Stimulated activated CD4-positive, alpha-beta T cell treated with anti-CD3 and anti-CD28 coated beads, Interleukin-15, amount 100 ng/mL, for 48 hours (primary cell): ENCODE measurements around the gene RNF130.

Experiments used
- DNase-seq, 2 donors: peaks; one replicate each; pipeline ENCODE4 v3.0.0-alpha.2; 2020; ENCODE audit warnings: low read depth in 2 of 2

Gene RNF130

DNA sequence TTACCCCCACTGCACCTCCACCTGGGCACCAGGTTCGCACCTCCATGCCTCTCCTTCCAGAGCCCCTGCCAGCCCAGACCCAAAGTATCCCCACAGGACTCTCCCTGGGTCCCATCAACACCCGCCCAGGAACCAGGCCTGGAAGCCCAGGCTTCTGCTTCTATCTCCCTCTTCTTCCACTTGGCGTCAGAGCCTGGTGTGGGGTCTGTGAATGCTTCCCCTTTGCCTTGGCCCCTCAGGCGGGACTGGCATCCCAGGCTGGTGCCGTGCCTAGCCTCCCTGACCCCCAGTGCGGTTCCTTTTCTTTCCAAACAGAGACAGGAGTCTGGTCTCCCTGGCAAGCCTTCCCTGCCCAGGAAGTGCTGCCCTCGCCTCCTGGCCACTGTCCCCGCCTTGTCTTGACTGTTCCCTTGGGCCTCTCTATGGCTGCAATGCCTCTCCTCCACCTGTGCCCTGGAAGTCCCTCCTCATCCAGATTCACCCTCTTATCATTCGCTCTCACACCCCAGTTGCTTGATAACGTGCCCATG, 156.1 kb downstream of the RNF130 start:
- DNase-seq, result no peak

DNA sequence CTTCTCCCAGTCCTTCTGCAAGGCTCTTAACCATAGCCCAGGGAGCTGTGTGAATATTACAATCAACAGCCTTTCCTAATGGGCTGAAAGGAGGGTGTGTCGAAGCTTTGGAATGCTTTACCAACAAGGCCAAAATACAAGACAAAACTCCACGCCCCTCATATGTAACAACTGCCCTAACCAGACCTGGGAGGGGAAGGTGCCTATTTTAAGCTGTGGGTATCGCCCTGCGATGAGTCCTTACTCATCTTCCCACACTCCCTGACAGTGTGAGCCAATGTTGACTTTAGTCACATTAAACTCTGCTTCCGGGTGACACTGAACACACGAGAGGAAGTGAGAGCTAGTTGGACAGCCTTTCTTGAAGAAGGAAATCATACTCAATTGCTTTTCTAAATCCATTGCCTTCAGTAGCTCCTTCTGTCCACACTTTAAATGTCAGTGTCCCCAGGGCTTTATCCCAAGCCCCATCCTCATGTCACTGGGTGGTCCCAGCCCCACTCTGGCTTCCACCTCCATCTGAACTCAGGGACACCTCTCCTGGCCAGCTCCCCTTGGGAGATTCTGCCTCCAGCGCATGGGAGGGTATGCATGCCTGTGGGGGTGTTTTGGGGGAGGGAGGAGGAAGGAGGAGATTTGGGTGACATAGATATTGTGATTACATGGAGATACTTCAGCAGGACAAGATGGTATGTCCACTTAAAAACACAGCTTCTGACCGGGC, 157.4 kb downstream of the RNF130 start:
- no peak for DNase-seq

DNA sequence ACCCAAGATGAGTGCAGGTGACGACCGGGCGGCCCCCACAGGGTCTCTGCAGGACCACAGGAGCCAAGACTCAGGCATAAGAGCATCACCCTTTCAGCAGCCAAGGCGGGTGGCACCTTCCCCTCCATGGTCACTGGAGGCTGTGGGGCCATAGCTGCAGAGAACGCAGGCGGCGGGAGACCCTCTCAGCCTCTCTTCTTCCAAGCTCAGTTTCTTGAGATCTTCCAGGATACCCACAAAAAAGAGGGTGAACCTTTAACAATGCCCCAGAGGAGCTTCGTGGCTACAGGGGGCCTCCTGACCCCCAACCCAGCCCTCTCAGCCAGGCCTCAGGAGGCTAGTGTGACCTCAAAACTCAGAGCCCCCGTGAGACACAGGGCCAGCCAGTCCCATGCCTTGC, 158.1 kb downstream of the RNF130 start:
- no peak for DNase-seq

DNA sequence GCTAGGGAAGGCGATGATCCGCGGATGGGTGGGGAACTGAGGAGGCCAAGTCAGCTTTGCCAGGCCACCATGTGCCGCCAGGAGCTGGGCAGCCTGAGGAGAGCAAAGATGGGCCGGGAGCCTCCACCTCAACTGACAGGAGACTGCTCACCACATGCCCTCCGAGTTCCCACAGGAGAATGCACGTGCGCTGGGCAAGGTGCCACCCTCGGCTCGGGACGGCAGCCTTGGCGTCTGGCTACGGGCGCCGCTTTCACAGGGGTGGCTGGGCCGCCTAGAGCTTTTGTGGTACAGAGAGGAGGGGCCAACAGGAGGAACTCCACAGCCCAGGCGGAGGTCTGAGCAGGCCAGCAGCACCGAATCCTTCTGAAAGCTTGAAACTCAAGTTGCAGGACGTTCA, 158.6 kb downstream of the RNF130 start:
- no peak for DNase-seq

DNA sequence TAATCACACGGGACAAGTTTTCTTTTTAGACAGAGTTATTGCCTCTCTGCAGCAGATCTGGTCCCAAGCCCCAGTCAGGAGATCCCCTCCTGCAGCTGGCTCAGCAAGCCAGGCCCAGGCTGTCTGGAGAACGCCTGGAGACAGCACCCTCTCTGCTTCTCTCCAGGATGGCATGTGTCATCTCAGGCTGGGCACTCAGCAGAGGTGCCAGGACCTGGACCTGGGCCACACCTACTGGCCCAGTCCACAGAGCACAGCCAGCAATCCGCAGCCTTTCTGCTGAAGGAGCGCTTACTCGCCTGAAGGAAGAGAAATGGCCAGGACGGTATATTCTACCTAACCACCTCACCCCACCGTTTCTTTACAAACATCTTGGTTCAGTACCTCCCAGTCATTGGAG, 159.2 kb downstream of the RNF130 start:
- no peak for DNase-seq

DNA sequence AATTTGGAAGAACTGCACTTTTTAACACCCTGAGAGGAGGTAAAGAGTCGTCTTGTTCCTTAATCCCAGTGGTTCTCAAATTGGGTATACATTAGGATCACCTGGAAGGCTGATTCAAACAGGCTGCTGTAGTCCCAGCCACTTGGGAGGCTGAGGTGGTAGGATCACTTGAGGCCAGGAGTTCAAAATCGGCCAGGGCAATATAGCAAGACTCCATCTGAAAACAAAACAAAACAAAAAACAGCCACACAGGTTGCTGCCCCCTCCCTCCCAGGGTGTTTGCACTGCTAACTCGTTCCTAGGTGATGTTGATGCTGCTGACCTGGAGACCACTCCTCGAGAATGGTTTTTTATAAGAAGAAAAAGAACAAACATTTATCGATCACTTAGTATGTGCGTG, 162.3 kb downstream of the RNF130 start:
- no peak for DNase-seq

DNA sequence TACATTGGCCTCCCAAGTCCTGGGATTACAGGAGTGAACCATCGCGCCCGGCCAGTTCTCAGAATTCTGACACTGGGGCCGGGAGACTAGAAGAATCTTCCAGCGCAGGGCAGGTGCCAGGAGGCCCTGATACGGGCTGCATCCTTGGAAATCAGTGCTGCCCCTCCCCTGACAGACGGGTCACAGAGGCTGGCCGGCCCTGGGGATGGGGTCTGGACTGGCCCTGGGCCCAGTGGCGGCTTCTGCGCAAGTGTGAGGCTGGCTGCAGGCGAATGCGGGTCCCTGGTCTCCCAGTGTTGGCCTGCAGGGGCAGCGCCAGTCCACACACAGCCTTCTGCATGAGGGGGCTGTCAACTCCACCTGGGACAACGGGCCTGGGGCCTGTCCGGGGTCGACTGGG, 163.0 kb downstream of the RNF130 start:
- no peak for DNase-seq

DNA sequence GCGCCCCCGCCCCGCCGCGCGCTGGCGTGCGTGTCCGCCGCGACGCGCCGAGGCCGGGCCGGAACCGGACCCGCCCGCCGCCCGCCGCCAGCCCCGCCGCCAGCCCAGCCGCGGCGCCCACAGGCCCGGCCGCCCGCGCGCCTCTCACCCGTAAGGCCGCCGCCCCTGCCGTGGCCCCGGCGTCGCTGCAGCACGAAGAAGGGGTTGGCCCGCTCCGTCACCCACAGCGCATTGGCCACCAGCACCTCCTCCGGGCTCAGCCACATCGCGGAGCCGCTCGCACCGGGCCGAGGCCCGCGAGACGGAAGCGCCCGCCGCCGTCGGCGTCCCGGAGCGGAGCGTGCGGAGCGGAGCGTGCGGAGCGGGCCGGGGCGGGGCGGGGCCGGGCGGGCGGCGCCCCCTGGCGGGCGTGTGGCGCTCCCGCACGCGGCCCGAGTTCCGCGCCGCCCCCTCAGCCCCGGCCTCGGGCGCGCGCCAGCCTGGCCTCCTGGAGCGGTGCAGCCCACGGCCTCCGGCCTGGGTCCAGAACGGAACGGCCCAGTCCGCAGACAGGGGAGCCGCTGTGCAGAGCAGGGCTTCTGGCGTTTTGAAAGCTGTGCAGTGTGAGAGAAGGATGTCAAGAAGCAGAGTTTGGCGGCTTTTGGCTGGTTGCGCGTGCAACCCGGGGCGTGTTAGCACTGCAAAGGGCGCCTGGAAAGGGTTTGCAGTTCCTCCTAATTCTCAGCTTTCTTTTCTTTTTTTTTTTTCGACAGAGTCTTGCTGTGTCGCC, 163.8 kb downstream of the RNF130 start, which contains the start of gene TBC1D9B:
Gene TBC1D9B, minus strand, starts transcription at position 342 of the 769 bp plus-strand sequence. Its CDS starts 76 bp downstream, at position 266.
- DNase-seq, result peak; percentile 21 to 44

DNA sequence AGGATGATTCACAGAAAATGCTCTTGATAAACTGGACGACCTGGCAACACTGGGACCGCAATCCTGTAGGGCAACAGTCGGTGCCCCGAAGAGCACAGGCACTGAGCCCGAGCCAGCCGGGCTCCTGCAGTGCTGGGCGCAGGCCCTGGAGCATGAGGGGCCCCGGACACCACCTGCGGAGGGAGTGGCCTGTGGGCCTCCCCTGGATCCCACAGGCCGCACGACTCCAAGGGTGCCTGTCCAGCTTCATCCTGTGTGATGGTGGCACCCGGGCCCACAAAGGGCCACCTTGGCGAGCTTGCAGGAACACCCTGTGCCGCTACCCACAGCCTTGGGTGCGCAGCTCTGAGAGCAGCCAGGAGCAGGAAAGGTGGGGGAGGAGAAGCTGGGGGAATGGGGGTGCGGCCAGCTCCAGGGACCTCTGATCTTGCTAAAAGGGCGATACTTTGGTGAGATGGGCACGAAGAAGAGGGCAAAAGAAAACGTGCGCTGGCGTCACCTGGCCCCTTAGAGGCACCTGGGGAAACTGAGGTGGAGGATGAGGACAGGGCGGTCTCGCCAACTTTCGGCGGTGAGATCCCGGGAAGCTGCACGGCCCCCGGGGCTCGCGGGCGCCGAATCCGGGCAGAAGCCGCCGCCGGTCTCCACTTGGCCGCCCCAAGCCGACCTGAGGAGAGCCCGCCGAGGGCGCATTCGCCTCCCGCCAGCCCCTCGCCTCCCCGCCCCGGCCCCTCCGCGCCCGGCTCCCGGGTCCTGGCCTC, 164.6 kb downstream of the RNF130 start:
- DNase-seq, result no peak

DNA sequence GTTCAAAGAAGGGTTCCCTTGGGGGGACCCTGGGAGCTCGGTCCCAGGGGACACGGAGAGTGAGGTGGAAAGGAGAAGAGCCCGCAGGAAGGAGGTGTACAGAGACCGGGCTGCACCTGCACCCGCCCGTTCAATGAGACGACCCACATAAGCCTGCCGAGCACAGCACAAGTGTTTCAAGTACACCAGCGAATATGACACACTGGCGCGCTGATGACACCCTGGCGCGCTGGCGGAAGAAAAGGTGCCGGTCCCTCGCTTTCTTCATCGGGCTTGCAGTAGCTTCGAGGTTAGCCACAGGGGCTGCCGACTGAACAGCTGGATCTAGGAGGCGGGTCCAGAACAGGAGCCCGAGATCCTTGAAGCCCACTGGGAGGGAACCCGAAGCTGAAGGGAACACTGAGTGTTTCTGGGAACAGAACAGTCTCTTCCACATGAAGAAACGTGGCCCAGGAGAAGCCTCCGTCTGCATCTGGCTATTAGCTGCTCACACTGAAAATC, 165.2 kb downstream of the RNF130 start:
- no peak for DNase-seq

DNA sequence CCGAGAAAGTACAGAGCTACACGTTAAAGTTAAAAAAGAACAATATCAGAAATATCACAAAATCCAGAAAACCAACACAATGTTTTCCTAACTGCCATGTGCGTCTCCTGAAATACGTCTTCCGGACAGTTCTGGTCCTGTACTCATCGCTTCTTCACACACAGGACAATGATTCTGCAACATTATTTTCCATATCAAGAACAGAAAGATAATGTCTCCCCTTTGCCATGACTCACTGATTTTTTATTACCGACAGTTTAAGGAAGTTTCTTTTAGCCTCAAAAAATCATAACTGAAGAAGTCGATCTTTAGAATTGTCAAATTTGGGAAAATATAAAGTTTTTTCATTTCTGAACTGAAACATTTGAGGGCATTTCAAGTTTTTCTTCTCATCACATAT, 166.4 kb downstream of the RNF130 start:
- no peak for DNase-seq
